ENCODE results near the gene DVL2. TPM values are rescaled to one million over a fixed set of nuclear protein-coding genes. Genes with fewer than 3 reads are reported as not detected.

Gene DVL2
- total and polyA plus RNA-seq, 12 donors = 11.8 to 87.2 (median 44.4) TPM

GRCh38 chr17:7207120-7208001, 27.0 kb downstream of the DVL2 start:
- intact Hi-C loops (cut with DNase I) = no loop called here
- WGBS, 4 donors = 77 to 86% (median 84%) methylated on average over 22 to 24 of the region's 24 CpGs
- Histone ChIP-seq H3K27me3 (no peaks in the 10 kb centered on the region), H3K36me3 (replicated peaks in 1 of 2) (peaks cover 0 to 15% of the 10 kb centered on the region in 2 donors), H3K9me3 (replicated peaks in 1 of 3) (no peaks in the 10 kb centered on the region), H3K4me3 (no peak overlapping the region), H3K27ac (peak overlapping the region in 1 of 5 donors; percentile 34), H3K4me1 (replicated peaks in 1 of 2) (peaks cover 0 to 15% of the 10 kb centered on the region in 2 donors)
- DNase-seq = peak in 2 of 7 donors; percentile 8 to 17
- no peak for TF ChIP-seq CTCF (IDR thresholded peaks at IDR 0.05)
- no peak for TF ChIP-seq POLR2A (IDR thresholded peaks at IDR 0.05)

GRCh38 chr17:7205561-7205960, 28.8 kb downstream of the DVL2 start:
- intact Hi-C loops (cut with DNase I) = no loop called here
- H3K27ac ChIP-seq = peak overlapping the region in 2 of 5 donors; percentile 57 to 68
- peak in 1 of 7 donors; percentile 14 for DNase-seq
- no peaks in the 10 kb centered on the region for H3K9me3 ChIP-seq (replicated peaks in 1 of 3)
- peak overlapping the region in 1 of 4 donors; percentile 55 for H3K4me3 ChIP-seq
- peaks cover 0 to 28% of the 10 kb centered on the region in 2 donors for H3K36me3 ChIP-seq (replicated peaks in 1 of 2)
- WGBS, 4 donors = 48 to 73% (median 65%) methylated on average over 14 to 15 of the region's 15 CpGs
- no peak for TF ChIP-seq CTCF (IDR thresholded peaks at IDR 0.05)
- no peak for TF ChIP-seq POLR2A (IDR thresholded peaks at IDR 0.05)
- H3K4me1 ChIP-seq (replicated peaks in 1 of 2) = peaks cover 0 to 15% of the 10 kb centered on the region in 2 donors
- H3K27me3 ChIP-seq = no peaks in the 10 kb centered on the region

GRCh38 chr17:7204828-7205461, 29.4 kb downstream of the DVL2 start:
- peaks cover 0 to 28% of the 10 kb centered on the region in 2 donors for H3K36me3 ChIP-seq (replicated peaks in 1 of 2)
- no peak for TF ChIP-seq CTCF (IDR thresholded peaks at IDR 0.05)
- WGBS, 4 donors = 7 to 10% (median 9%) methylated on average over 12 to 34 of the region's 34 CpGs

GRCh38 chr17:7204336-7204735, 30.0 kb downstream of the DVL2 start:
- peak in 2 of 7 donors; percentile 13 to 15 for DNase-seq
- intact Hi-C loops (cut with DNase I) = no loop called here
- no peak for TF ChIP-seq CTCF (IDR thresholded peaks at IDR 0.05)
- no peak for TF ChIP-seq POLR2A (IDR thresholded peaks at IDR 0.05)
- Histone ChIP-seq H3K36me3 (replicated peaks in 1 of 2) (peaks cover 0 to 28% of the 10 kb centered on the region in 2 donors), H3K9me3 (replicated peaks in 1 of 3) (no peaks in the 10 kb centered on the region), H3K27me3 (no peaks in the 10 kb centered on the region), H3K4me1 (replicated peaks in 1 of 2) (peaks cover 0 to 9% of the 10 kb centered on the region in 2 donors), H3K27ac (peak overlapping the region in 2 of 5 donors; percentile 57 to 68), H3K4me3 (peak overlapping the region in 1 of 4 donors; percentile 55)
- WGBS, 4 donors = 68 to 88% (median 84%) methylated on average over 15 of the region's 15 CpGs

More at GRCh38 chr17:7204828-7205461, 29.4 kb downstream of the DVL2 start:
- H3K27ac ChIP-seq = peak overlapping the region in 2 of 5 donors; percentile 57 to 68
- no peaks in the 10 kb centered on the region for H3K27me3 ChIP-seq
- H3K4me3 ChIP-seq = peak overlapping the region in 1 of 4 donors; percentile 55
- H3K4me1 ChIP-seq (replicated peaks in 1 of 2) = peaks cover 0 to 12% of the 10 kb centered on the region in 2 donors
- peak; percentile 61 to 93 (median 76) for DNase-seq
- intact Hi-C loops (cut with DNase I) = no loop called here
- no peaks in the 10 kb centered on the region for H3K9me3 ChIP-seq (replicated peaks in 1 of 3)
